ENCODE data around the gene HIP1.

DNA sequence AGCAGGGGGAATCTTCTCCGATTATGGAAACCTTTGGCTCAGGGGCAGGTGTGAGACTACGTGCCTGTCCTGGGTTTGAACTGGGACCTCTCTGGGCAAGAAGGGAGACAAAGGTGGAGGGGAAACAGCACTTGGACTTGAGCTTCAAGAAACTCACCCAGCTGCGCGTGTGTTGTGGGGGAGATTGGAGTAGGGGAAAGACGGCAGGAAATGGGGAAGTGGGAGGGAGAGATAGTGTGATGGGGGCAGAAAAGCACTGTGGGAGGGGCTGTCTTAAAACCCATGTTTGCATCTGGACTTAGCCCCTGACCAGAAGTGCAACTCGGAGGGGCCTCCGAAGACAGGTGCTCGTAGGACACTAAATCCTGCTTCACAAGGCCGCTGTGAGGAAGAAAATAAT is 107.0 kb downstream of the HIP1 start:
- TF ChIP-seq EZH2 (IDR thresholded peaks at IDR 0.05; ENCODE audit: borderline replicate concordance, low read length): no peak
- TF ChIP-seq, protein P1, sequence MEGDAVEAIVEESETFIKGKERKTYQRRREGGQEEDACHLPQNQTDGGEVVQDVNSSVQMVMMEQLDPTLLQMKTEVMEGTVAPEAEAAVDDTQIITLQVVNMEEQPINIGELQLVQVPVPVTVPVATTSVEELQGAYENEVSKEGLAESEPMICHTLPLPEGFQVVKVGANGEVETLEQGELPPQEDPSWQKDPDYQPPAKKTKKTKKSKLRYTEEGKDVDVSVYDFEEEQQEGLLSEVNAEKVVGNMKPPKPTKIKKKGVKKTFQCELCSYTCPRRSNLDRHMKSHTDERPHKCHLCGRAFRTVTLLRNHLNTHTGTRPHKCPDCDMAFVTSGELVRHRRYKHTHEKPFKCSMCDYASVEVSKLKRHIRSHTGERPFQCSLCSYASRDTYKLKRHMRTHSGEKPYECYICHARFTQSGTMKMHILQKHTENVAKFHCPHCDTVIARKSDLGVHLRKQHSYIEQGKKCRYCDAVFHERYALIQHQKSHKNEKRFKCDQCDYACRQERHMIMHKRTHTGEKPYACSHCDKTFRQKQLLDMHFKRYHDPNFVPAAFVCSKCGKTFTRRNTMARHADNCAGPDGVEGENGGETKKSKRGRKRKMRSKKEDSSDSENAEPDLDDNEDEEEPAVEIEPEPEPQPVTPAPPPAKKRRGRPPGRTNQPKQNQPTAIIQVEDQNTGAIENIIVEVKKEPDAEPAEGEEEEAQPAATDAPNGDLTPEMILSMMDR (IDR thresholded peaks at IDR 0.05; ENCODE audit: low read length): no peak
